ENCODE results near the gene MS4A18.
"Not testable (repeated sequence)": the region's sequence is repeated elsewhere in the genome, so short reads cannot be mapped to it uniquely, and the experiment has no call there.

Gene MS4A18

GRCh38 chr11:60724420-60724819 is at the start of gene MS4A18:
Gene MS4A18, plus strand, starts transcription at chr11:60724720.
- no peak for DNase-seq

DNA sequence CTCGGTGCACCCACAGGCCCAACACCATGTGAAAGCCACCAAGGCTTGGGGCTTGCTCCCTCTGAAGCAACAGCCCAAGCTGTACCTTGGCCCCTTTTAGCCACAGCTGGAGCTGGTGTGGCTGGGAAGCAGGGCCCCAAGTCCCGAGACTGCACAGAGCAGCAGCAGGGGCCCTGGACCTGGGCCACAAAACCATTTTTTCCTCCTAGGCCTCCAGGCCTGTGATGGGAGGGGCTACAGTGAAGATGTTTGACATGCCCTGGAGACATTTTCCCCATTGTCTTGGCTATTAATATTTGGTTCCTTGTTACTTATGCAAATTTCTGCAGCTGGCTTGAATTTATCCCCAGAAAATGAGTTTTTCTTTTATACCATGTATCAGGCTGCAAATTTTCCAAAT is 46.3 kb upstream of the MS4A18 start:
- DNase-seq: not testable (repeated sequence)

- no peak for DNase-seq
These were observed 44.6 kb upstream of the MS4A18 start for GRCh38 chr11:60679879-60680278.

- no peak for DNase-seq
These were observed 43.9 kb upstream of the MS4A18 start for GRCh38 chr11:60680455-60681119.

- DNase-seq: not testable (repeated sequence)
These were observed 40.0 kb upstream of the MS4A18 start for GRCh38 chr11:60684541-60684848.

DNA sequence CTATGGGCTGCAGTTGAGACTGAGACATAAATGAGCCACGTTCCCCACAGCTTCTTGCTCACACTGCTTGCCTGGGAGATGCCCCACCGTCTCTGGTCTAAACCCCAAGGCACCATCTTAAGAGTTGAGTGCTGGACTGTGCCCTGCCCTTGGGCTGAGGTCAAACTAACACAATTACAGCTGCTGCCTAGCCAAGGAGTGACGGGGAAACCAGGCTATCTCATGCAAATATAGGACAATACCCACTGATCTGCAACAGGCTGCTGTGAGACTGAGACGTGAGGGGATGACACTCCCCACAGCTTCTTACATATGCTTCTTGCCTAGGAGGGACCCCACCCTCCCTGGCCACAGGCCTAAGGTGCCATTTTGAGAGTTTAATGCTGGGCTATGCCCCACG is 32.9 kb upstream of the MS4A18 start:
- DNase-seq: no peak

DNA sequence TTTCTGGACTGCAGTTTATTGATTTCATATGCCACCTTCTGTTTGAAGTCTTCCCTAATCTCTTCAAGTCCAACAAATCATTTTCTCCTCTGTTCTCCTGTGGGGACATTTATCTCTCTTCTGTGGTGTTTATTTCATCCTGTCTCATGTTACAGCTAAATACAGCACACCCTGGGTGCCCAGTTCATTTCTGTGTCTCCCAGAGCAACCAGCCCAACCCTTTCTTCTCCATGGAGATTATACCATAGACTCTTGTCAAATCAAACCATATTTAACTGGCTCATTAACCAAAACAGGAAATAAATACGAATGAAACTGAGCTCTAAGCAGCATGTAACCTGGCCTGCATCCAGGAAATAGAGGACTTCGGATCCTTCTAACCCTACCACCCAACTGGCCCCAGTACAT is 25.2 kb upstream of the MS4A18 start, which contains the start of gene MS4A8:
Gene MS4A8, plus strand, starts transcription at position 329 of the 408 bp plus-strand sequence. CDS start 1,249 bp downstream, outside the sequence.
- peak in 1 of 2 experiments; percentile 5 for DNase-seq

GRCh38 chr11:60699936-60700335 is 24.6 kb upstream of the MS4A18 start:
- no peak for DNase-seq

DNA sequence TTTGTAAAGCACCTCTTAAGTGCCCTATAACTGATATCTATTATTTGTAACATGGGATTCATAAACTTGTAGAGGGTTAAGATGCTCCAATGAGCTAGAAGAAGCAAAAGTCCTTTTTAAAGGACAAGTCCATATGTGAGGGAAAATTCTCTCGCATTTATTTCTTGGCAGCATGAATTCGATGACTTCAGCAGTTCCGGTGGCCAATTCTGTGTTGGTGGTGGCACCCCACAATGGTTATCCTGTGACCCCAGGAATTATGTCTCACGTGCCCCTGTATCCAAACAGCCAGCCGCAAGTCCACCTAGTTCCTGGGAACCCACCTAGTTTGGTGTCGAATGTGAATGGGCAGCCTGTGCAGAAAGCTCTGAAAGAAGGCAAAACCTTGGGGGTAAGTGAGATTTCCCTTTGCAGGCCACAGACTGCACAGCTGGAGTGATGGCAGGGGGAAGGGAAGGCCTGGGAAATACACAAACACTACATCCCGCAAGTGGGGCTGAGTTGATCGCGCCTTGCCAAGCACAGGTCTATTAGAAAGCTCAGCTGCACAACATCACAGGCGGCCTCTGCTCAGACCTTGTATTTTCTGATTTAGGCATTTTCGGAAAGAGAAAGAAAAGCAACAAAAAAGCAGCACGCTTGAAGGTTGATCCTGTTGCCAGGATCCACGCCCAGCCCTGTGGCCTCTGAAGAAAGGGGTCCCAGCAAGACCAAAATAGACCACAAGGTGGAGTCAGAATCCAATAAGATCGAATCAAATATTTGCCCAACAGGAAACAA is 23.6 kb upstream of the MS4A18 start:
- peak in 1 of 2 experiments; percentile 47 for DNase-seq

- no peak for DNase-seq
These were observed 23.1 kb upstream of the MS4A18 start for GRCh38 chr11:60701469-60701818.

DNA sequence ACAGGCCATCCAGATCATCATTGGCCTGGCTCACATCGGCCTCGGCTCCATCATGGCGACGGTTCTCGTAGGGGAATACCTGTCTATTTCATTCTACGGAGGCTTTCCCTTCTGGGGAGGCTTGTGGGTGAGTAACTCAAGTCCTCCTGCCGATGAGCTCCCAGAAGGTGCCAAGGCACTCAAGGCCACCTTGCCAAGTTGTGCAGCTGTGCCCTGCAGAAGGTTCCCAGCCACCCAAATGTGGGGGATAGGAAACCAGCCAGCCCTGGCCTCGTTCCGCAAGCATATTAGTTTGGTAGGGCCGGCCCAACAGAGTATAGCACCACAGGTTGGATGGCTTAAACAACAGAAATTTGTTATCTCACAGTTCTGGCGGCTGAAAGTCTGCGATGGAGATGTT is 21.1 kb upstream of the MS4A18 start:
- peak in 1 of 2 experiments; percentile 8 for DNase-seq

DNA sequence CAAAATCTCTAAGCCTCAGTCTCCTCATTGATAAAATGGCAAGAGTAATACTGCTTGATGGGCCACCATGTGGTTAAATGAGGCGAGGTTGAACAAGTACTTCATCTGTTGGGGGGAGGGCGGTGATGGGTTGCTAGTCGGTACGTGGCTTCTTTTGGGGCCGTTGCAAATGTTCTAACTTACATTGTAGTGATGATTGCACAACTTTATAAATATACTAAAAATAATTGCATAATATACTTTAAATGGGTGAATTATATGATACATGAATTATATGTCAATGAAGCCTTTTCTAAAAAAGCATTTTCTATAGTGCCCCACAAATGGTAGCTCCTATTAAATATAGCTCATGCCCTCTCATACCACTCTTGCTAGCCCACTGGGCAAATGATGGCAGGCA is 18.6 kb upstream of the MS4A18 start:
- DNase-seq: no peak

GRCh38 chr11:60706931-60707330 is 17.6 kb upstream of the MS4A18 start:
- DNase-seq: no peak

- DNase-seq: no peak
These were observed 14.0 kb upstream of the MS4A18 start for GRCh38 chr11:60710482-60710881.

DNA sequence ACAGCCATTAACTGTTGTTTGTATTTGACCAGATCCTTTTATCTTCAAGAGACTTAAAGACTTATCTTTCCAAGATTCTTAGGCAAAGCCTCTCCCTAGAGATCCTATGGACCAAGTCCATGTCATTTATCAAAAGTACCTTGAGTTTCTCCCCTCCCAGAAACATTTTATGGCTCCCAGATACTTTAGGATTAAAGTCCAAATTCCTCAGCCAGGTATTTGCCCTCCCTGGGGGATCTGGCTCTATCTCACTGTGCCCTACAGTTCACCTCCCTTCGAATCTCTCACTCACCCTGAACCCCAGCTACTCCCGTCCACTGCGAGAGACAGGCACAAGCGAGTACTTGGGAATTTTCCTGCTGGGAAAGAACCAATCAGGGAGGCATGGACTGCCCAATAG is 13.2 kb upstream of the MS4A18 start:
- DNase-seq: no peak

GRCh38 chr11:60713423-60713822 is 11.1 kb upstream of the MS4A18 start:
- not testable (repeated sequence) for DNase-seq

- DNase-seq: no peak
These were observed 6.6 kb upstream of the MS4A18 start for GRCh38 chr11:60717956-60718355.

GRCh38 chr11:60718524-60719316 is 5.8 kb upstream of the MS4A18 start:
- no peak for DNase-seq

DNA sequence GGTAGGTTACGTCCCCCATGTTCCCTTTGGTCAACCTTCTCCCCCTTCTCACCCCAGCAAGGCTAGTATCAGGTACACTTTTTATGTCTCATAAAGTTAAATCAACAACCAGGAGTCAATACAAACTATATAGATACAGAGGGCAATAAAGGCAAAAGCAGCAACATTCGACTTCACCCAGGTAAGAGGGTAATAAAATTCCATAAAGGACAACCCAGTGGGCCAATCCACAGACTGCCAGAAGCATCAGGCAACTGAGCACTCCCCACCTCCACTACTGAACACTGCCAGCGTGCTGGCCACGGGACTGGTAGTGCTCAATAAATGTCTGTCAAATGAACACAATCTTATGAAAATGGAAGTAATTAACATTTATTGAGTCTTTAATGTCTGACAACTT is 5.1 kb upstream of the MS4A18 start:
- DNase-seq: no peak

DNA sequence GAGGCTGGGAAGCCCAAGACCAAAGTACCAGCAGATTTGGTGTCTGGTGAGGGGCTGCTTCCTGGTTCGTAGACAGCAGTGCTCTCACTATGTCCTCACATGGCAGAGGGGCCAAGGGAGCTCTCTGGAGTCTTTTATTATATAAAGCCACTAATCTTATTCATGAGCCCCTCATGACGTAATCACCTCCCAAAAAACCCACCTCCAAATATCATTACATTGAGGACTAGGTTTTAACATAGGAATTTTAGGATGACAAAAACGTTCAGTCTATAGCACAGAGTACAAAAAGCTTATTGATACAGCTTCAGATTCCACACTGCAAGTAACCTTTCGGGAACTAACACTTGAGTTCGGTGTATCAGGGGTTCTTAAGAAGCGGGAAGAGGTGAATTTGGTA is 4.1 kb upstream of the MS4A18 start:
- no peak for DNase-seq

GRCh38 chr11:60725592-60725991 is 1.1 kb downstream of the MS4A18 start:
- DNase-seq: no peak

GRCh38 chr11:60731586-60731985 is 7.1 kb downstream of the MS4A18 start:
- no peak for DNase-seq

DNA sequence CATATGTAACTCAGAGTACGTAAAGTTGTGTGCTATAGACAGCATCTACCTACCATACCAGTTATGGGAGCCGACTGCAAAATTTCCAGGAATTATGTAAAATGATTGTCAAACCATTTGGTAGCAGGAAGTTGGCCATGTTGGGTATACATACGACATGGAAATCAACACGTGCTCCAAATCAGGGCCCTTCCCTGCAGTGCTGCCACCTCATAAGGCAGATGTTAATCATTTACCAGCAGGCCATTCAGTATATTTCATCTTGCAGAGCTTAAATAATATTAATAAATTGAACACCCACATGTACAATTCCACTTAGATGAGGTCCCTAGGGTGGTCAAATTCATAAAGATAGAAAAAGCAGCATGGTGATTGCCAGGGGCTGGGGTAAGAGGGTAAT is 9.8 kb downstream of the MS4A18 start:
- no peak for DNase-seq

DNA sequence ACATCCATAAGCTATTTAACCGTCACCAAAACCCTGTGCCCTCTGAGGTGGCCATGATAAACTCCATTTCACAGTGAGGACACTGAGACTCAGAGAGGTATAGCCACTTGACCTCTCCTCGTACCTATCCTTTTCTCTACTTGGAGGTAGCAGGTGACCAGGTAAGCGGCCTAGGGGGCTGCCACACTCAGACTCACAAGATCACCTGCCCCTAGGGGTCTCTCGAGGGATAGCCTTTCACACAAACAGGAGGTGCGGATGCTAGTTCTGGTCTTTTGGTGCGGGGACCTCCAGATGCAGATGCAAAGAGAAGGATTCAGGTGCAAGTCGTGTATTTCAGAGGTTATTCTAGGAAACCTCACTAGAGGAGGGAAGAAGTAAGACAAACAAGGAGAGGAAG is 14.6 kb downstream of the MS4A18 start:
- DNase-seq: no peak

All from NCI-H446 (cell line).